Adrenal gland (tissue), 12 donors: ENCODE measurements around the gene ESR2. TPM values are rescaled to one million over a fixed set of nuclear protein-coding genes. Genes with fewer than 3 reads are reported as not detected.
A peak's percentile ranks its signal among the peaks of the same experiment; 100 is the strongest.

ENCODE experiments used
- DNase-seq, 7 donors: peaks; one replicate each; pipeline ENCODE4 v3.0.0-alpha.2; 2019 to 2020
- H3K27ac ChIP-seq, 5 donors: fragments of 200-600 bp; sonication (generic) in 4 of 5; 1 replicate in 3 of 5; 2 replicates in 2 of 5; pipeline versions ENCODE4 v1.5.1 to v1.8.0; 2016 to 2020; ENCODE audit warnings: mild to moderate bottlenecking in 1 of 5
- H3K27me3 ChIP-seq: fragments of 200-600 bp; 2 replicates; pipeline ENCODE4 v1.8.0; 2021
- H3K36me3 ChIP-seq, 2 donors: fragments of 200-600 bp; replicated peaks in 1 of 2; 1 replicate in 1 of 2; 2 replicates in 1 of 2; pipeline versions ENCODE4 v1.5.1 to v1.8.0; 2018 to 2022
- H3K4me1 ChIP-seq, 2 donors: fragments of 200-600 bp; replicated peaks in 1 of 2; 1 replicate in 1 of 2; 2 replicates in 1 of 2; pipeline versions ENCODE4 v1.5.1 to v1.8.0; 2018 to 2021
- H3K4me3 ChIP-seq, 4 donors: fragments of 200-600 bp; sonication (generic) in 3 of 4; one replicate each; pipeline ENCODE4 v1.5.1; 2016 to 2018
- H3K9me3 ChIP-seq, 3 donors: fragments of 200-600 bp; sonication (generic) in 1 of 3; replicated peaks in 1 of 3; 1 replicate in 2 of 3; 2 replicates in 1 of 3; pipeline versions ENCODE4 v1.5.1 to v1.8.0; 2016 to 2021
- POLR2A ChIP-seq, 2 donors: fragments of 450-650 bp; IDR thresholded peaks; one replicate each; pipeline ENCODE4 v1.6.1; 2017; ENCODE audit warnings: antibody characterized with exemption in 2 of 2, mild to moderate bottlenecking in 2 of 2, moderate library complexity in 1 of 2
- WGBS, 4 donors: extraction: QIAGEN DNeasy Blood & Tissue Kit in 2 of 4; methylation state at CpG; one replicate each; pipeline versions ENCODE4 v1.1.5 to v1.1.7; 2013 to 2017; 5-methylcytosine and 5-hydroxymethylcytosine counted together
- intact Hi-C, 2 donors: fragments of 100-400 bp; cut with DNase I; formaldehyde crosslinking; loops; one replicate each; pipeline versions ENCODE4 v1.14.1 to v1.15.0; 2022 to 2023
- polyA plus RNA-seq, 3 donors: library from polyadenylated mRNA; stranded (reverse); fragments of 200-250 nt in 2 of 3; fragments of 350-450 nt in 1 of 3; fragmentation: Illumina TruSeq in 1 of 3; extraction: RNeasy Lipid Tissue Mini Kit (QIAGEN cat#74804) in 1 of 3; gene quantifications; one replicate each; pipeline ENCODE4 v1.2.3, GENCODE V29; 2013 to 2014
- total RNA-seq, 9 donors: library from RNA; depleted of rRNA in 4 of 9; stranded (reverse); fragments of >200 nt in 4 of 9; fragments of 120-200 nt in 1 of 9; fragmentation: NEBNext Ultra II Directional in 1 of 9; extraction: Animal tissue kit (Norgen Biotek cat#: 25700) in 1 of 9; gene quantifications; one replicate each; pipeline versions ENCODE4 v1.1.0 to v1.2.4, GENCODE V29; 2013 to 2023
- TF ChIP-seq, protein P1 (sequence below), 6 experiments: fragments of 450-650 bp in 4 of 6; fragments of 200-600 bp in 2 of 6; sonication (generic) in 1 of 6; IDR thresholded peaks; 1 replicate in 5 of 6; 2 replicates in 1 of 6; pipeline versions ENCODE4 v1.5.1 to v1.8.0; 2016 to 2021; ENCODE audit warnings: antibody characterized with exemption in 6 of 6, mild to moderate bottlenecking in 2 of 6, moderate library complexity in 1 of 6
- donor health status: healthy with polysubstance abuse.
- donor health status: Bipolar disorder and iron deficiency.
- donor health status: DM: yes; HTN: yes; CAD: no.
- donor health status: DM: no; HTN: no; CAD: no.
- donor health status: DM: no; HTN: no; CAD: no.
- donor health status: DM: yes; HTN: yes; CAD: no.

ESR2 gene
- total and polyA plus RNA-seq, 12 donors = 3.0 to 36.0 (median 18.8) TPM

DNA sequence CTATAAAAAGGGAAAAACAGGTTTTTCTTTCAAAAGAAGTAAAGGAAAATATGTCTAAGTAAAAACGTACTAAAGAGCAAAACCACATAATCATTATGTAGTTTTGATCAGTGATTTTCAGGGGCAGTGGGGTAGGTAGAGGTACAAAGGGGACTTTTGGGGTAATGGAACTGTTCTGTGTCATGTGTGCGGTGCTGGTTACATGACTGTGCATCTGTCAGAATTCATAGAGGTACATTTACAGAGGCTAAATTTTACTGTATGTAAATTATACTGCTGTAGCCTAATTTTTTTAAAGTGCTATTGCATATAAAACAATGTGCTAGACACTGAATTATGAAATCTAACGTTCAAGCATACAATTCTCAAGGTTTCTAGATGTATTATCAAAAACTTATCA, 2.0 kb downstream of the ESR2 start:
- WGBS, 4 donors = 45 to 57% (median 49%) methylated on average over 3 of the region's 3 CpGs
- TF ChIP-seq, protein P1, sequence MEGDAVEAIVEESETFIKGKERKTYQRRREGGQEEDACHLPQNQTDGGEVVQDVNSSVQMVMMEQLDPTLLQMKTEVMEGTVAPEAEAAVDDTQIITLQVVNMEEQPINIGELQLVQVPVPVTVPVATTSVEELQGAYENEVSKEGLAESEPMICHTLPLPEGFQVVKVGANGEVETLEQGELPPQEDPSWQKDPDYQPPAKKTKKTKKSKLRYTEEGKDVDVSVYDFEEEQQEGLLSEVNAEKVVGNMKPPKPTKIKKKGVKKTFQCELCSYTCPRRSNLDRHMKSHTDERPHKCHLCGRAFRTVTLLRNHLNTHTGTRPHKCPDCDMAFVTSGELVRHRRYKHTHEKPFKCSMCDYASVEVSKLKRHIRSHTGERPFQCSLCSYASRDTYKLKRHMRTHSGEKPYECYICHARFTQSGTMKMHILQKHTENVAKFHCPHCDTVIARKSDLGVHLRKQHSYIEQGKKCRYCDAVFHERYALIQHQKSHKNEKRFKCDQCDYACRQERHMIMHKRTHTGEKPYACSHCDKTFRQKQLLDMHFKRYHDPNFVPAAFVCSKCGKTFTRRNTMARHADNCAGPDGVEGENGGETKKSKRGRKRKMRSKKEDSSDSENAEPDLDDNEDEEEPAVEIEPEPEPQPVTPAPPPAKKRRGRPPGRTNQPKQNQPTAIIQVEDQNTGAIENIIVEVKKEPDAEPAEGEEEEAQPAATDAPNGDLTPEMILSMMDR (IDR thresholded peaks at IDR 0.05) = no peak
- TF ChIP-seq POLR2A (IDR thresholded peaks at IDR 0.05) = no peak
- DNase-seq = no peak

DNA sequence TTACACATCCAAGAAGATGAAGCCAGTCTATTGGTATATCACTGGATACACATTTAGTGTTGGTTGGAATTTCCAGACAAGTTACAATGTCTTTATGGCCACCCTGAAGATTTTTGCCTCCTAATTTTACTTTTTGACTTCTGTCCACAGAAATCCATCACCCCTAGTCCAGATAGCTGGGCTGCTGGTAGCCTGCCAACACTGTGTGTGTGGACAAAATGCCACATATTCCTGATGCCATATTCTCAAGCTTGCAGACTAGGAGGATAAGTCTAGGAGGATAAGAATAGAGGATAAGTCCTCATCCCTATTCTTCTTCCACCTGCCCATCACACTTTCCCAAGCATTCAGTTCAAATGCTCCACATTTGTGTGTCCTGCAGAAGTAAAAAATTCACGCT, 4.6 kb downstream of the ESR2 start:
- H3K4me1 ChIP-seq = peaks cover 3 to 27% of the 10 kb centered on the region in 2 donors
- intact Hi-C loops = loop anchor here in 1 of 2 donors (10.0 kb wide), 1 partner anchor 55 kb away; no protein-coding TSS in a partner anchor
- no peaks in the 10 kb centered on the region for H3K36me3 ChIP-seq
- H3K9me3 ChIP-seq = no peaks in the 10 kb centered on the region
- no peaks in the 10 kb centered on the region for H3K27me3 ChIP-seq
- WGBS, 4 donors = 88 to 100% (median 97%) methylated on average over 1 of the region's 1 CpG
- H3K4me3 ChIP-seq = no peak overlapping the region
- H3K27ac ChIP-seq = no peak overlapping the region
- DNase-seq = peak; percentile 29 to 73 (median 59)
- TF ChIP-seq, protein P1 (IDR thresholded peaks at IDR 0.05) = no peak

More for the DNA sequence above, 2.0 kb downstream of the ESR2 start:
- Histone ChIP-seq H3K9me3 (no peaks in the 10 kb centered on the region), H3K36me3 (no peaks in the 10 kb centered on the region), H3K4me1 (peaks cover 3 to 27% of the 10 kb centered on the region in 2 donors), H3K27me3 (no peaks in the 10 kb centered on the region), H3K27ac (peak overlapping the region in 1 of 5 donors; percentile 66), H3K4me3 (peak overlapping the region in 1 of 4 donors; percentile 53)
- intact Hi-C loops = loop anchor here in 1 of 2 donors (10.0 kb wide), 2 partner anchors 147 to 257 kb away; no protein-coding TSS in a partner anchor

DNA sequence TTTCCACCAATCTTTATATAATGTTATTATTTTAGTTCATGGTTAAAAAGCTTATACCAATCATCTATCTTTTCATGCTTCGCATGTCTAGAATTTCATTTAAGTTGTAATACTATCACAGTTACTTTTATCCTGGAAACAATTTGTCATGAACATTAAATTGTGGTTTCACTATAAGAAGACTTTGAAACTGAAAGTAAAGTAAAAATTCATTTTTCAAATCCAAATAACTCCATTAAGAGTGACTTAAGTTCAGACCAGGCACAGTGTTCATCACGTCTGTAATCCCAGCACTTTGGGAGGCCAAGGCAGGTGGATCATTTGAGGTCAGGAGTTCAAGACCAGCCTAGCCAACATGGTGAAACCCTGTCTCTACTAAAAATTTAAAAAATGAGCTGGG, 12.4 kb downstream of the ESR2 start:
- no peak for DNase-seq
- intact Hi-C loops = loop anchor here in 1 of 2 donors (10.0 kb wide), 1 partner anchor 47 kb away; no protein-coding TSS in a partner anchor
- no peaks in the 10 kb centered on the region for H3K36me3 ChIP-seq
- no peaks in the 10 kb centered on the region for H3K27me3 ChIP-seq
- H3K4me1 ChIP-seq = no peaks in the 10 kb centered on the region
- TF ChIP-seq, protein P1 (IDR thresholded peaks at IDR 0.05) = no peak
- TF ChIP-seq POLR2A (IDR thresholded peaks at IDR 0.05) = no peak
- 56 to 69% (median 65%) methylated on average over 2 of the region's 2 CpGs for WGBS, 4 donors
- H3K27ac ChIP-seq = no peak overlapping the region
- no peaks in the 10 kb centered on the region for H3K9me3 ChIP-seq
- H3K4me3 ChIP-seq = no peak overlapping the region

DNA sequence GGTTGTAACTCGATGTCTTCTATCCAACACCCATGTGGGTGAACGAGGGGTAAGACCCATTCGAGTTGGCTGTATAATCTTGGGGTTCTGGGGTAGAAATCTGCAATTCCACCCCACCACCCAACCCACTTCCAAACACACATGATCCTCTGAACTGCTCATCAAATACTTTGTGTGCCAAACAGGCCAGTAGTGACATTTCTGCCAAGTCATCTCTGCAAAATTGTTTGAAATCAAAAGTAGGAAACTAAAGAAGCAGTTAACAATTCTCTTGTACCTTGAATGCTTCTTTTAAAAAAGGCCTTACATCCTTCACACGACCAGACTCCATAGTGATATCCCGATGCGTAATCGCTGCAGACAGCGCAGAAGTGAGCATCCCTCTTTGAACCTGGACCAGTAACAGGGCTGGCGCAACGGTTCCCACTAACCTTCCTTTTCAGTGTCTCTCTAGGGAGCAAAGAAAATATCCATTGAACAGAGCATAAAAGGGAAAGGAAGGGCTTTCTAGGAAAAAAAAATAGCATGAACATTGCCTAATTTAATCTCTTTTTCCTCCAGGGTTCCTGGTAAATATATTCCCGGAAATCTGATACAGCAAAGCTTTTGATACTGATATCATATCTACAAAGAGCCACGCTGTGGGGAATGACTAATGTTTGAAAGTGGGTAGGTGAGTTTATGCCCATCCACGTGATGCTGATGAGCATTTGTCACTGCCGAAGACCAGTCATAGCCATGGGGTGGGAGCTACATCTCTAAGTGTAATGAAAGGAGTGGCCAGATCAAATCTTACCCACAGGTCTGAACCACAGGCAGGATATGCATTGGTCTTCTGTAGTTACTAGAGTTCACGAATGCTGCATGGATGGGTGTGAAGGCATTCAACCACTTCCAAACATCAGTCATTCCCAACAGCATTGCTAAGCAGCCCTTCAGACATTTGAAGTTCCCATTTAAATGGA, 14.2 kb downstream of the ESR2 start:
- TF ChIP-seq, protein P1 (IDR thresholded peaks at IDR 0.05) = no peak
- no peak for TF ChIP-seq POLR2A (IDR thresholded peaks at IDR 0.05)

More for the DNA sequence above, 14.2 kb downstream of the ESR2 start:
- no peaks in the 10 kb centered on the region for H3K9me3 ChIP-seq
- no peak overlapping the region for H3K4me3 ChIP-seq
- peak in 3 of 7 donors; percentile 13 to 41 (median 34) for DNase-seq
- no peaks in the 10 kb centered on the region for H3K36me3 ChIP-seq
- H3K4me1 ChIP-seq = no peaks in the 10 kb centered on the region
- intact Hi-C loops = loop anchor here in 1 of 2 donors (10.0 kb wide), 1 partner anchor 45 kb away; no protein-coding TSS in a partner anchor
- no peaks in the 10 kb centered on the region for H3K27me3 ChIP-seq
- H3K27ac ChIP-seq = peak overlapping the region in 1 of 5 donors; percentile 36
- WGBS, 4 donors = 71 to 74% (median 72%) methylated on average over 15 of the region's 15 CpGs
